Choroid plexus epithelial cell (primary cell): Measurements from ENCODE around the gene LRRC58.
A peak's percentile ranks its signal among the peaks of the same experiment; 100 is the strongest.

ENCODE experiments used
- DNase-seq: peaks from one replicate; pipeline ENCODE4 v3.0.0-alpha.2; 2010; ENCODE audit warnings: low read depth
- H3K4me3 ChIP-seq: 2 replicates; pipeline ENCODE4 v1.5.1; 2011; ENCODE audit warnings: low read depth, mild to moderate bottlenecking, control low read depth, low read length, moderate library complexity
- TF ChIP-seq, protein P1 (sequence below): conservative IDR thresholded peaks from 2 replicates; pipeline ENCODE4 v1.5.1; 2011; ENCODE audit warnings: low read depth, mild to moderate bottlenecking, control low read depth, inconsistent platforms, low read length, moderate library complexity

LRRC58 gene

DNA sequence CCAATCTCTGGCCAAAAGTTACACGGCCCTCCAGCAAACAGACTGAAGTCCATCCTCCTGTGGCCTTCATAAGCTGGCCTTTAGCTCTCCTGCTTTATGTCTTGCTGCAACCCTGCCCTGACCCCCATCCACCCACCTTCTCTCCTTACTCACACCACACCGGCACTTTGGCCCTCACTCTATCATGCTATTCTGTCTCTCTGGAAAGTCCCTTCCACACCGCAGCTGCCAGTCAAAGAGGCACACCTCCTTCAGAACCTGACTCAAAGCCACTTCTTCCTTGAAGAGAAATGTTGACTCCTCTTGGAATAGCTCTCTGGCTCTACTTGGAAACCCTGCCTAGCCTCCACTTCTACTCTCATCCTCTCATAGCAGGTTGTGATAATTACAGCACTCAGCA lies 68.6 kb downstream of the LRRC58 start:
- no peak for DNase-seq
- TF ChIP-seq, protein P1, sequence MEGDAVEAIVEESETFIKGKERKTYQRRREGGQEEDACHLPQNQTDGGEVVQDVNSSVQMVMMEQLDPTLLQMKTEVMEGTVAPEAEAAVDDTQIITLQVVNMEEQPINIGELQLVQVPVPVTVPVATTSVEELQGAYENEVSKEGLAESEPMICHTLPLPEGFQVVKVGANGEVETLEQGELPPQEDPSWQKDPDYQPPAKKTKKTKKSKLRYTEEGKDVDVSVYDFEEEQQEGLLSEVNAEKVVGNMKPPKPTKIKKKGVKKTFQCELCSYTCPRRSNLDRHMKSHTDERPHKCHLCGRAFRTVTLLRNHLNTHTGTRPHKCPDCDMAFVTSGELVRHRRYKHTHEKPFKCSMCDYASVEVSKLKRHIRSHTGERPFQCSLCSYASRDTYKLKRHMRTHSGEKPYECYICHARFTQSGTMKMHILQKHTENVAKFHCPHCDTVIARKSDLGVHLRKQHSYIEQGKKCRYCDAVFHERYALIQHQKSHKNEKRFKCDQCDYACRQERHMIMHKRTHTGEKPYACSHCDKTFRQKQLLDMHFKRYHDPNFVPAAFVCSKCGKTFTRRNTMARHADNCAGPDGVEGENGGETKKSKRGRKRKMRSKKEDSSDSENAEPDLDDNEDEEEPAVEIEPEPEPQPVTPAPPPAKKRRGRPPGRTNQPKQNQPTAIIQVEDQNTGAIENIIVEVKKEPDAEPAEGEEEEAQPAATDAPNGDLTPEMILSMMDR: no peak
- no peak overlapping the region for H3K4me3 ChIP-seq

DNA sequence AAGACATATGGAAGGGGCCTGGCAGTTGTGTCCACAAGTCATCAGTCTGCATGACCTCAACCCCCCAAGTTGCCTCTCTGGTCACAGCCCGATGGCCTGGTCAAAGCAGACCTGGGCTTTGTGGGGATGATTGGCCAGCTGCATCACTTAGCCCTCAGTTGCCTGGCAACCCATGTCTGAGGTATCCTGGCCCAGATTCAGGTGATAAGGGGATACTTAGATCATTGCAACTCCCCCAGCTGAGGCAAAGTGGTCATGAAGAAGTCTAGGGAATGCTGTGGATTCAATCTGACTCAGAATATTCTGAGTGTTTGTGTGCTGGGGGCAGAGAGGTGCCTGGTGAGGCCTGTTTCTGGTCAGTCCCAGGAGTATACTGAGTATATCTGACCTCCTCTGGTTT lies 69.1 kb downstream of the LRRC58 start:
- DNase-seq: no peak
- no peak overlapping the region for H3K4me3 ChIP-seq
- TF ChIP-seq, protein P1: no peak

DNA sequence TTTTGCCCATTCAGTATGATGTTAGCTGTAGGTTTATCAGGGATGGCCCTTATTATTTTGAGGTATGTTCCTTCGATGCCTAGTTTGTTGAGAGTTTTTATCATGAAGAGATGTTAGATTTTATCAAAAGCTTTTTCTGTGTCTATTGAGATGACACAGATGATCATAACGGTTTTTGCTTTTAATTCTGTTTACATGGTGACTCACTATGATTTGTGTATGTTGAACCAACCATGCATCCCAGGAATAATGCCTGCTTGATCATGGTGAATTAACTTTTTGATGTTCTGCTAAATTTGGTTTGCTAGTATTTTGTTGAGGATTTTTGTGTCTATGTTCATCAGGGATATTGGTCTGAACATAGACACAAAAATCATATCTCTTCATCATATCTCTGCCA lies 72.4 kb downstream of the LRRC58 start:
- DNase-seq: no peak
- H3K4me3 ChIP-seq: no peak overlapping the region
- TF ChIP-seq, protein P1: no peak

DNA sequence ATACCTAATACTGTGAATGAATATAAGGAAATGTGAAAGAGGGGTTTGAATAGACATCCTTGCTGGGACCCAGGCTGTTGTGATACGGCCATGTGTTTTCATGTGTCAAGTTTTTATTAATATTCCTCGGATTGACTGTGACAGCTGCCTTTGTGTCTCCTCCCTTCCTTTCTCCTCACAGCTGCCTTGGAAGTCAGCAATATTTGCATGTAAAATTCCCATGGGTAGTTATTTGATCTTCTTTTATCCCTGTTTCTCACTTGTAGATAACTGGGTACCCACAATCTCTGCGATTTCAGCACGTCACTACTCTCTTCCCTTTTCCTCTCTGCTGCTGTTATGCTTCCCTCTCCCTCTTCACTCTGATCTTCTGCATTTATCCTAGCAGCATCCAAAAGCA lies 73.5 kb downstream of the LRRC58 start:
- TF ChIP-seq, protein P1: no peak
- no peak for DNase-seq
- no peak overlapping the region for H3K4me3 ChIP-seq

DNA sequence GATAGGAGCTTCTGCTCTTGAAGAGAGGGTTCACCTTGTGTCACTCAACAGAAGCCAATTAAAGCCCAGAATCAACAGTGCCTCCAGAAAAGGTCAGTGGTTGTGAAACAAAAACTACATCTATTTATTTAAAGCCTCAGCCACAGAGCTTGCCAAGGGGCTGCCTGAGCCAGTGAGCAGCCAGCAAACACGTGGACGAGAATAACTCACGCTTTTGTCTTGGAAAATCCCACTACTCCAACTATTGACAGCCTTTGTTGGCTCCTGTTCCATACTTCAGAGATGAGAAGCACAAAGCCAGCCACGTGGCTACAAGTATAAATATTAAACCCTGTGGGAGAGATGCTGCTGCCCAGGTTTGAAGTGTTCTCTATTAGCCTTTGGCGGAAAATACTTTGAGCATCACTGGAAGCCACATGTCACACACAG lies 74.4 kb downstream of the LRRC58 start:
- DNase-seq: peak; percentile 54
- TF ChIP-seq, protein P1: no peak
- no peak overlapping the region for H3K4me3 ChIP-seq
